CD4-positive, alpha-beta T cell treated with Interleukin-10 for 1 hour (primary cell): ENCODE results near the gene DLK1.

ENCODE experiments used
- DNase-seq: peaks from one replicate; pipeline ENCODE4 v3.0.0-alpha.2; 2020

DLK1 gene

GRCh38 chr14:100780246-100780645 lies 53.6 kb downstream of the DLK1 start:
- no peak for DNase-seq

GRCh38 chr14:100780646-100781355 lies 54.1 kb downstream of the DLK1 start:
- DNase-seq, result no peak

DNA sequence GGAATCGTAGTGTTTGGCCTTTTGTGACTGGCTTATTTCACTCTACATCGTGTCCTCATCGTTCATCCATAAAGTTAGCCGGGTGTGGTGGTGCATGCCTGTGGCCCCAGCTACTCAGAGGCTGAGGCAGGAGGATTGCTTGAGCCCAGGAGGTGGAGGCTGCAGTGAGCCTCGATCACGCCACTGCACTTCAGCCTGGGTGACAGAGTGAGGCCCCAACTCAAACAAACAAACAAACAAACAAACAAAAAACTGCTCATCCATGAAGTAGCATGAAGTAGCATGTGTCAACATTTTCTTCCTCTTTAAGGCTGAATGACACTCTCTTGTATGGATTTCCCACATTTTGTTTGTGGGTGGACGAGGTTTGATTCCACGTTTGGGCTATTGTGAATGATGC lies 55.3 kb downstream of the DLK1 start:
- DNase-seq, result no peak

- no peak for DNase-seq
These were observed 56.0 kb downstream of the DLK1 start for GRCh38 chr14:100782516-100783320.

GRCh38 chr14:100783630-100784370 lies 57.1 kb downstream of the DLK1 start:
- DNase-seq, result no peak

- no peak for DNase-seq
These were observed 58.0 kb downstream of the DLK1 start for GRCh38 chr14:100784523-100785337.

DNA sequence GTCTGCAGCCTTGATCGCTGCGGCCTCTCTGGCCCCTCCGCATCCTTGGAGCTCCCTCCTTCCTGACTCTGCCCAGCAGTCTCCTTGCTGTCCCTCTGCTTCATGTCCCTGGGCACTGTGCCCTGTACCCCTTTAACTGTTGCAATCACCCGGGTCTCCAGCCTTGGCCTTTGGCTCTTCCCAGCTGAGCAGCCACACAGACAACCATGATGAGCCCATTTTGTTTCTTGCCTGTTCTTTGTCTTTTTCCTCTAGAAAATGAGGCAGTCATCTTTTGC lies 58.6 kb downstream of the DLK1 start:
- DNase-seq, result no peak

- no peak for DNase-seq
These were observed 58.9 kb downstream of the DLK1 start for GRCh38 chr14:100785626-100786025.

GRCh38 chr14:100786131-100786530 lies 59.4 kb downstream of the DLK1 start:
- no peak for DNase-seq

GRCh38 chr14:100786576-100787219 lies 60.0 kb downstream of the DLK1 start:
- DNase-seq, result no peak

- no peak for DNase-seq
These were observed 61.0 kb downstream of the DLK1 start for GRCh38 chr14:100787659-100788058.
